Activated T-cell treated with anti-CD3 and anti-CD28 coated beads for 1 hour (primary cell): Measurements from ENCODE around the gene TBC1D4.
"Not testable (repeated sequence)": the region's sequence is repeated elsewhere in the genome, so short reads cannot be mapped to it uniquely, and the experiment has no call there.

Experiments
- DNase-seq: peaks from one replicate; pipeline ENCODE4 v3.0.0-alpha.2; 2020; ENCODE audit warnings: low read depth

The TBC1D4 gene

DNA sequence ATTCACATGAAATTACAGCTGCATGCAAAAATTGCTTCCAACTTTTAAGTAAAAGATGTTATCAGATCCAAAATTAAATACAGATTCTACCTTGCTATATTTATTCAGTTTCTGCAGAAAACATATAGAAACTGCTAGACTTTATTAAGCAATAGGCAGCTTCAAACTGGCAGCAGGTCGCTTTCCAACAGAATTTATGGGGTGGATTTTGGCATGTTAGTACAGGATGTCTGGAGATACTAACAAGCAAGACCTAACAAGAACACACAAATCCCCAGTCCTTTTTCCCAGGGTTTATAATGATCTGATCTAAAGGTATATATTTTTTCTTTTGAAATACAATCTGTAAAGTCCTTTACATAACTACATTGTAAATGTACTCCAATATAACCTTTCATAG lies 27.5 kb downstream of the TBC1D4 start:
- no peak for DNase-seq

DNA sequence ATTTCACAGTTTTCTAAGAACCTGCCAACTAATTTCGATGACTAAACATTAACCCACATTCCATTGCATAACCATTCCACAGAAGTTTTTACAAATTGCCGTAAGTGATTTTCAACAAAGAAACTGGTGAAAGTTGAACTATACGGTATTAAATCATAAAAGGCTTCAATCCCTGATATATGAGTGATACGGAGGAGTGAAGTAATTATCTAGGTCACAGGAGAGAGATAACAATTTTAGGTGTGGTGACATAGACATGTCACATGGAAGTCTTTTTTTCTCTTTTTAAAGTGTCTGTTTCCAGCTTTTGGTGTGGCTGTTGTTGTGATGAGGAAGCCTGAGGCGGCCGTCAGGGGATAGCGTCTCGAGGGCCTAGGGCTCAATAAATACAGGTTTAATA lies 29.4 kb downstream of the TBC1D4 start:
- DNase-seq, result no peak

DNA sequence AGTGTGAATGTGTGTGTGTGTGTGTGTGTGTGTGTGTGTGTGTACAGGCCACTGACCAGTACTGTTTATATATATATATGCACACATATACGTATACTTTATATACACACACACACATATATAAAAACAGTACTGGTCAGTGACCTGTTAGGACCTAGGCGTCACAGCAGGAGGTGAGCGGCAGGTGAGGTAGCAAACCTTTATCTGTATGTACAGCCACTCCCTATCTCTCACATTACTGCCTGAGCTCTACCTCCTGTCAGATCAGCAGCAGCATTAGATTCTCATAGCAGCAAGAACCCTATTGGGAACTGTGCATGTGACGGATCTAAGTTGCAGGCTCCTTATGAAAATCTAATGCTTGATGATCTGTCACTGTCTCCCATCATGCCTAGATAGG lies 34.5 kb downstream of the TBC1D4 start:
- DNase-seq, result no peak

DNA sequence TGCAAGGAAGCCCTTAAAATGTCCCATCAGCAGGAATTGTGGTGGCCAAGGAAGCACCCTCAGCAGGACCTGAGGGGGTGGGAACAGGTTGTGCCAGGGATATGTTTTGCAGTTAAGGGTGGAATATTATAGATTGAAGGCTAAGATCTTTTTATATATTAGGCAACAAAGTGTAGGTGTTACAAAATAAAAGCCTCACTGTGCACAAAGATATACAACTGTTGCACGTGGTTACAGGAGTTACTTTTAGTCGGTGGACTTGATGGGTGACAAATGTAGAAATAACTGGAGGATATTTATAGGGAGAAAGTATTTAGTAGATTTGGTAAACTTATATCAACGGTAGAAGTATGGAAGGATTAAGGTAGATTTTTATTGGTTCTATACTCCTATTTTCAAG lies 35.1 kb downstream of the TBC1D4 start:
- no peak for DNase-seq

DNA sequence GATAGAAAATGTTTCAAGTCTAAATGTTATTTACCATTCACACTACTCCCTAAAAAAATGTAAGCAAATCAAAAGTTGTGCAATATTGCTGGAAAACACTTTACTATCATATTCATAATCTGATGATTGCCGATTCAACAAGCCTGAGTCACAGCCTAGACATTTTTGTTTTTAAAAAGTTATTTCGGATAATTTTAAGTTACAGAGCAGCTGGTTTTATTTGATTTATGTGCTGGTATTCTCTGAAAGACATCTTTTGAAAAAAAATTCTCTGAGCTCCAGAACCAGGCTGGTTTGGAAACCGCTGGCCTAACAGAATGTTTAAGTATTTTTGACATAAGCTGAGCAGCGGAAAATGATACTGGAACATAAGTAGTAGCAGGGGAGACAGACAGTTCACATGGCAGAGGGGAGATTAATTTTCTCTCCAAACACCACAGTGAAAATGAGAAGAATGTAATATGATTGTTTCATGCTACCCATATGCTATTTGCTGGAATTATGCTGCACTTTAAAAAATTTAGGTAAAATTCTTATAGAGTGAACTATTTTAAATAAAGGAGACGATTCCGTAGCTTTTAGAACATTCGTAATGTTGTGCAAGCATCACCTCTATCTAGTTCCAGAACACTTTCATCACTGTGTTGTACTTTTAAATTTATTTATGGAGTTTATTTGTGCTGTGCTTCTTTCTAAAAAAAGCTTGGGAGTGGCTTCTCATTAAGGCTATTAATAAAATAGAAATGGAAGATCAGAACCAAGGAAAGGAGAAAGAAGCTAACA lies 36.1 kb downstream of the TBC1D4 start:
- no peak for DNase-seq

DNA sequence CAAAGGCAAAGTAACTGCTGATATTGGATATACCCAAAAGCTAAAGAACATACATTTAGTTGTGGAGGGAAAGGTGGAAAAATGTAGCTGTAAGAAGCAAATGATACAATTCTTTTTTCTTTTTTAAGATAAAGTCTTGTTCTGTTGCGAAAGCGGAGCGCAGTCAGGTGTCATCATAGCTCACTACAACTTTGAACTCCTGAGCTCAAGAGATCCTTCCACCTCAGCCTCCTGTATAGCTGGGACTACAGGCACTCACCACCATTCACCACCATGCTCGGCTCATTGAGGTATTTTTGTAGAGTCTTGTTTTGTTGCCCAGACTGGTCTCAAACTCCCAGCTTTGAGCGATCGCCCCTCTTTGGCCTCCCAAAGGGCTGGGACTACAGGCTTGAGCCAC lies 38.0 kb downstream of the TBC1D4 start:
- DNase-seq, result no peak

DNA sequence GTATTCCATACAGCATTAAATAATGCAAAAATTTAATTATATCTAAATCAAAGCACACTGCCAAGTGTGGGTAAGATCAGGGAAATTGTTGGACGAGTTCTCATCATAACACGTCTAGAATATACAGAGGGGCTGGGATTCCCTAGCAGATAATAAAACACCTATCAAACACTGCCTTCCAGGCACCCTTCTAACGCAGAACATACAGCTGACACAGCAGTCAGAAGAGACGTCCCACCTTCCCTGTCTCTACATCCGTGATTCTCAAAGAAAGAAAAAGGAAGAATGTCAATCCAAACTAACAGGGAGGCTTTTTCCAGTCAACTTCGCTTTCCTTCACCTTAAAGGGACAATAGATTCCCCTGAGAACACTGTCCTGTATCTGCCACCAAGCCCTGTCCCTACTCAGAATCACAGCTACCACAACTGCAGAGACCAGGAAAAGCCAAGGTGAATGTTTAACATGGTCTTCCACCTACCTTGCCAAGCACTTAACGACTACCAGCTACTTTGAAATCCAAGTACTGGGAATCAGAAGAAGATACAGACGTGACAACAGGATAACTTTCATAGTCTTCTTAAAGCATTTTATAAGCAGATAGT lies 38.5 kb downstream of the TBC1D4 start:
- no peak for DNase-seq

DNA sequence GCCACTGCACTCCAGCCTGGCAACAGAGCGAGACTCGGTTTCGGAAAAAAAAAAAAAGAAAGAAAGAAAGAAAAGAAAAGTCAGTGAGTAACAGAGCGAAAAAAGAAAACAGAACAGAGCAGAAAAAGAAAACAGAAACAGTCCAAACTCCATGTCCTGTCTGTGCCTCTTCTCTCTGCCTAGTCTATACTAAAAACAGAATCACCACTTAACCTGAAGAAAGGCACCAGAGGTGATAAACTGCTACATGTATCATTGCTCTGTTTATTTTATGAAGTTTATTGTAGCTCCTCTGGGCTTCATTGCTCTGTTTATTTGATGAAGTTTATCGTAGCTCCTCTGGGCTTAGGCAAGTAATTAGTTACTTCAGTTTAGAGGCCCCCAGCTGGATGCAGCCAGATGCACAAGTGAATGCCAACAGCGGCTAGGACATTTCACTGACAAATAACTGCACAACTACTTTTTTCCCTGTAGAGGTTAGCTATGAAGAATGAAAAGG lies 39.2 kb downstream of the TBC1D4 start:
- no peak for DNase-seq

DNA sequence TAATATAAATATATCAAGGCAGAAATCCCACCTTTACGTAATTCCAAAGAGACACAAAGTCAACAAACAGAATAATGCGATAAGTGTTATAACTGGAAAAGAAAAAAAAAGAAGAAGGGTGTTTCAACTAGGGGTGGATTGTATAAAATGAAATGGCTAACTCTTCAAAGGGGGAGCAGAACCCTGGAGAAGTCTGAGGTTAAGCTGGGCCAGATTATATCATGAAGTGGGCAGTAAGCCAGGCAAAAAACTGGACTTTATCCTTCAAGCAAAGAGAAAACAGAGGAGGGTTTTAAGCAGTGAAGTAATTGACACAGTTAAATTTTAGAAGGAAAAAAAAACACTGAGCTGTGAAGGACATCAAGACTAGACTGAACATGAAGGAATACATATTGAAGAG lies 41.9 kb downstream of the TBC1D4 start:
- DNase-seq, result no peak

DNA sequence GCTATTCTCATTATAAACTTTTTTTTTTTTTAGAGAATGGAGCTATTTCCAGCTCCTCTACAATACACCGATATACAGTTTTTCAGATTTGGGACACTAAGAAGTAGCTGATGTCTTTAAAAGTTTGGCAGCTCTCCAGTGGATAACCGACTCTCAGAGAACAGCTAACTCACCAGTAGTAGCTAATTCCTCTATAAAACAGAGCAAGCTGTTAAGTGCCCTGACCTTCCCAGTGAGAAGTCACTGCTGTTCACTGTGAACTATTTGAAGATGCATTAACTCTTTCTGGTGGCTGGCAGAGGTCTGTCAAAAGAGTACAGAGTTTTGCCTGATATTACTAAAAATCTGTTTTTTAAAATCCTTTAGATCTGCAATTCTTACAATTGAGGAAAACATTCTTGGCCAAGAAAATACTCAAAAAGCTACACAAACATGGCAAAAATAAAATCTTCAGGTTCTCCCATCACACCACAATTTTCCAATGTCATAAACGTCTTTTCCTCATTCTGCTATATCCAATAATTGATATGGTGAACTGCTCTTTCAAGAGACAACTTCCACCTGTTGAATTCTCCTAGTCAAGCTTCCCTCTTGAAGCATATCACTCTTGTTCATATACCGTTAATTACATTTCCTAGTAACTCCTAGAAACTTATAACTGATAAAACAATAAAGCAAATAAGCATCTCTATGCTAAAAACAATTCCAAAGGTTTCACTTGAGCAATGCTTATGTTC lies 44.2 kb downstream of the TBC1D4 start:
- DNase-seq, result no peak

DNA sequence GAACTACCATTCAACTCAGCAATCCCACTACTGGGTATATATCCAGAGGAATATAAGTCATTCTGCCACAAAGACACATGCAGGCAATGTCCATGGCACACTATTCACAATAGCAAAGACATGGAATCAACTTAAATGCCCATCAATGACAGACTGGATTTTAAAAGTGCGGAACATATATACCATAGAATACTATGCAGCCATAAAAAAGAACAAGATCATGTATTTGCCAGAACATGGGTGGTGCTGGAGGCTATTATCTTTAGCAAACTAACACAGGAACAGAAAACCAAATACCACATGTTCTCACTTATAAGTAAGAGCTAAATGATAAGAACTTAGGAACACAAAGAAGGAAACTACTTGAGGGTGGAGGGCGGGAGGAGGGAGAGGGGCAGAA lies 47.8 kb downstream of the TBC1D4 start:
- DNase-seq, result not testable (repeated sequence)

DNA sequence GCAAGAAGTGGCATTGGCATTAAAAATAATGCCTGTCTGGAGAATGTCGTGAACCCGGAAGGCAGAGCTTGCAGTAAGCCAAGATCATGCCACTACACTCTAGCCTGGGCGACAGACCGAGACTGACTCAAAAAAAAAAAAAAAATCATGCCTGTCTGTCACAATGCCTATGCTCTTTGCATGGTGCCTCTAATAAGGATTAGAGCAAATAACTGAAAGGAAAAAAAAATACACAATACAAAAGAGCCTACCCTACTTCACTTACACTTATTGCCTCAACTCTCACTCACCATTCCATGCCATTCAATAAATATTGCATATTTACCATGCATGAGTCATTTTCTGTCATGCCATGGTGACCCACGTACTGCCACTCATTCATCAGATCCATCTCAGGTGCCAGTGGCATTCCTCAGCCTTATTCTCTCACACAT lies 49.1 kb downstream of the TBC1D4 start:
- no peak for DNase-seq

DNA sequence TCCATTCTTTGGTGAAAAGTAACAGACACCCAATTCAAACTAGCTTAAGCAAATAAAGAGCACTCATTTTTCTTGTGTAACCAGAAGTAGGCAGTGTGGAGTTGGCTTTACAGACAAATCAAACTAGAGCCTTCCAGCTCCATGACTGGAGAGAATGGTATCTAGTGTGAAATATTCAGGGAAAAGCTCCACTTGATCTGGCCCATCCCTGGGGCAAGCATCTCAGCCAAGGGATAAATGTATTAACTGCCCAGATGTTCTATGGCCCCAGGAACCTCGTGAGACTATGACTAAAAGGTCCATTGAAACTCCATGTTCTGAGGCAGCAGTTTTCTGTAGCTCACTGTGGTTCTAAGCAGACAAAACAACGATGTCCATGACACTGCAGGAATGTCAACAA lies 49.9 kb downstream of the TBC1D4 start:
- DNase-seq, result no peak

DNA sequence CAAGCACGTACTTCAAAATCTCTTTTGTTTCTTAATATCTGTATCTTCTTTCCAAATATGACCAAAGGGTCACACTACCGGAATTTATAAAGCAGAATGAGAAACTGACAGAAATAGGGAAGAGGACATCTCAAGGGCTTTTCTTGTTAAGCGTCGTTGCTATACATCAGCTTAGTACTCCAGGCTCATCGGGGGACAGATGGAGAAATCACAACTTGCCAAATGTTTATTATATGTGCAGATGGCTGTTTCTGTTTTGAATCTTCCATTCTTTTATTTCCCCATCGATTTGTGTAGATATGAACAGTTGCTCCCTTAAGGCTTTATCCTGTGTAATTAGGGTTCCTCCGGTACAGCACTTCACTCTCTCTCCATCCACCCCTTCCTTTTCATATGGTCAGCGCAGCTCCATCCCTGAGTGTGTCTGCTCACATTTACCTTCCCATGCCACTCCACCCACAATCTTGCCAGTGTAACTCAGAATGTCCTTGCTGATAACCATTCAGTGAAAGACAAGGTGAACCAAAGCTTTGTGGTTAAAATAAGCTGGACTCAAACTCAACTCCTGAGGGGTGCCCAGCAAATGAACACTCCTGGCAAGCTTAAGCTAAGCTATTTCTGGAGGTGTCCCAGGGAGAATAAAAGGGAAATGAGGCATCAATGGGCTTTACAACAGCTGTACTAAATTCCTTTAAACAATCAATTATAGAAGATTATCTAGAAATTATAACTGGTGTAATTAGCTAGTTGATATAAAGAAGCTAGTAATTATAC lies 51.3 kb downstream of the TBC1D4 start:
- no peak for DNase-seq

DNA sequence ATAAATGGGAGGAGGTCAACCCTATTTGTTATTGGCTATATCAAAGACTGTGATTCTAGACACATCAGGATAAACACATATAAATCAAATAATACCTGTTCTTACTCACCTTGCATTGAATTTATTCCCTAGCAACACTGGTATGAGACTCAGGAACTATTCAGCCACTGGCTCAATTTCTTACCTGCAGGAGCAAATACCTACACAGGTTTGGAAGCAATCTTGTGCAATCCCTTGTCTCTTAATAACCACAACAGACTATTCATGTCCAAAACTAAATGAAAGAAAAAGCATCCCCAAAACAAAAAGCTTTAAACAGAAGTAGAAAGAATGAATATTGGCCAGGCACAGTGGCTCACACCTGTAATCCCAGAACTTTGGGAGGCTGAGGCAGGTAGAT lies 55.5 kb downstream of the TBC1D4 start:
- DNase-seq, result no peak

DNA sequence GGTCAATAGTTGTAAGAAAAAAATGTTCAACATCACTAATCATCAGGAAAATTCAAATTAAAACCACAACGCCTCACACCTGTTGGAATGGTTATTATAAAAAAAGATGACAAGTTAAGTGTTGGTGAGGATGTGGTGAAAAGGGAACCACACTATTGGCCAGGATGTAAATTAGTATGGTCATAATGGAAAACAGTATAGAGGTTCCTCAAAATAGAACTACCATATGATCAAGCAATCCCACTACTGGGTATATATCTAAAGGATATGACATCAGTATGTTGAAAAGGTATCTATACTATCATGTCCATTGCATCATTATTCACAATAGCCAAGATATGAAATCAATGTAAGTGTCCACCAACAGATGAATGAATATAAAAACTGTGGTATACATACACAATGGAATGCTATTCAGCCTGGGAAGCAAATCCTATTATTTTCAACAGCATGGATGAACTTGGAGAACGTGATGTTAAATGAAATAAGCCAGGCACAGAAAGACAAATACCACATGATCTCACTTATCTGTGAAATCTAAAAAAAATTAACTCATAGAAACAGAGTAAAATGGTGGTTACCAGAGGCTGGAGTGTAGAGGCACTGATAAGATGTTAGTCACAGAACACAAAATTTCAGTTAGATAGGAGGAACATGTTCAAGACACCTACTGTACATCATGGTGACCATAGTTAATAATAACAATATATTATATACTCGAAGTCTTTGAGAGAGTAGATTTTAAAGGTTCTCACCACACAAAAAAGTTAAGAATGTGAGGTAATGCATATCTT lies 56.6 kb downstream of the TBC1D4 start:
- no peak for DNase-seq

DNA sequence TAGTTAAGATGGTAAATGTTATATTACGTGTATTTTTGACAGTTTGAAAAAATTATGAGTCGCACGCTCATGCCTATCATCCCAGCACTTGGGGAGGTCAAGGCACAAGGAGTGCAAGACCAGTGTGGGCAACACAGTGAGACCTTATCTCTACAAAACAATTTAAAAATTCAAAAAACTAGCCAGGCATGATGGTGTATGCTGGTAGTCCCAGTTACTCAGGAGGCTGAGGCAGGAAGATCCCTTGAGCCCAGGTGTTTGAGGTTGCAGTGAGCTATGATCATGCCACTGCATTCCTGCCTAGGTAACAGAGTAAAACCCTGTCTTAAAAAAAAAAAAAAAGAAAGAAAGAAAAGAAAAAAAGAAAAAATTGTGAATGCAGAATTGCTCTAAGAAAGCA lies 58.0 kb downstream of the TBC1D4 start:
- no peak for DNase-seq

DNA sequence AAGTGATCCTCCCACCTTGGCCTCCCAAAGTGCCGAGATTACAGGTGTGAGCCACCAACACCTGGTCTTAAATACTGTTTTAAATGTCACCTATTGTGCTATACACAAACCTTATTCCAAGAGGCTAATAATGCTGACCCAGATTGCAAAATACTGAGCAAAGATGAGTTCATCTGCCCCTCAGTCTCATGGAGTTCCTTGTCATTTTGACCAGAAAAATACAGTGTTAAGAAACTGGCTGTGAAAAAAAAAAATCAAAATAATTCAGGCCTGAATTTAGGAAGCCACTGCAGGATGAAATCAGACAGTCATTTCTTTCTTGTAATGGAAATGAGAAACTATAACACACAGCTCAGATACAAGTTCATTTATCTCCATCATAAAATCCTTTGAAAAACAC lies 59.9 kb downstream of the TBC1D4 start:
- DNase-seq, result no peak

DNA sequence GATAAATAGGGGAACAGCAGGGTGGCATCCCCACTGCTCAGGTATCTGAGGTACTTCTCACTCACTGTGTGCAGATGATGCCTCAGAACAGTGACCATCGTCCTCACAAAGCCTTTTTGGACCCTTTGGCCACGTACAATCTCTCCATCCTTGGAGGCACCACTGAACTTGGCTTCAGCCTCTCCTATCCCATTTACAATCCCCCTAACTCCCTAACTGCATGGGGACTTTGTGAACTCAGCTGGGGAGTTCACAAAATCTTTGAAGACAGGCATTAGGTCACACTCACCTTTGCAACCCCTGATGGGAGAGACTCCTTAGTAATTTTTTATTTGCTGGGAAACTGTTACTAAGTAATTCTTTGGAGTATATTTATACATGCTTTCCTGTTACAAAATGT lies 60.8 kb downstream of the TBC1D4 start:
- no peak for DNase-seq

DNA sequence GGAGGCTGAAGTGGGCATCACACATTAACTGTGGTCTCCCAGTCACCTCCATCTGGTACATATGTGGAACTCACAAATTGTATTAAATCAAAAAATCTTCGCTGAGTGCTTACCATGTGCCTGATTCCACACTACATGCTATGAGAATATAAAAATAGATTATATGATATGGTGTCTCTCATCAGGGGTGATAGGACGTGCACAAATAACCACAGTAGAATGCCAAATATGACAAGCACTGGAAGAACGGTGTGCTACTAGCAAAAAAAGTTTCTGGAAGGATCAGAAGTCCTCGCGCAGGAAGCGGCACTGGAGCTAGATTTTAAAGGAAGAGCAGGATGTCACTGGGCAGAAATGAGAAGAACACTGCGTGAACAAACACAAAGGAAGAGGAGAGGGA lies 62.3 kb downstream of the TBC1D4 start:
- no peak for DNase-seq

DNA sequence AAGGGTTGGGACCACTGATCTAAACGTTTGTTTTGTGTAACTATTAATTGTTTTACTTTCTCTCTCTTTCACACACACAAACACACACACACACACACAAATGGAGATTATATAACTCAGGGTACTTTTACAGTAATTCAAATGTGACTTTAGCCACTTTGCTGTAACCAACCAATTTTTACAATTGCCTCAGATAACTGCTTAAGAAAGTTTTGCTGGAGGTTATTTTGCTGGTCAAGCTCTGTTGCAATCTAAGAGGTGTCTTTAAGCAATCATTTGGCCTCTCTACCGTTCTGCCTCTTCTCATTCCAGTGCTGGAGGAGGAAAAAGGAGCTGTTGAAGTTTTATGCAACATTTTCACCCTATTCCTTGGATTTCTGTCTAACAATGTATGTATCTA lies 63.0 kb downstream of the TBC1D4 start:
- no peak for DNase-seq
